Lung microvascular endothelial cell (primary cell): ENCODE measurements around the gene CDH9. TPM values are rescaled to one million over a fixed set of nuclear protein-coding genes. Genes with fewer than 3 reads are reported as not detected.

Experiments
- DNase-seq, 2 donors: peaks; one replicate each; pipeline versions ENCODE4 v3.0.0 to v3.0.0-alpha.2; 2010; ENCODE audit warnings: low read depth in 2 of 2
- total RNA-seq: library from RNA; depleted of rRNA; stranded (reverse); fragments of >200 nt; gene quantifications from 2 replicates; pipeline ENCODE4 v1.2.1, GENCODE V29; 2014

Gene CDH9, protein sequence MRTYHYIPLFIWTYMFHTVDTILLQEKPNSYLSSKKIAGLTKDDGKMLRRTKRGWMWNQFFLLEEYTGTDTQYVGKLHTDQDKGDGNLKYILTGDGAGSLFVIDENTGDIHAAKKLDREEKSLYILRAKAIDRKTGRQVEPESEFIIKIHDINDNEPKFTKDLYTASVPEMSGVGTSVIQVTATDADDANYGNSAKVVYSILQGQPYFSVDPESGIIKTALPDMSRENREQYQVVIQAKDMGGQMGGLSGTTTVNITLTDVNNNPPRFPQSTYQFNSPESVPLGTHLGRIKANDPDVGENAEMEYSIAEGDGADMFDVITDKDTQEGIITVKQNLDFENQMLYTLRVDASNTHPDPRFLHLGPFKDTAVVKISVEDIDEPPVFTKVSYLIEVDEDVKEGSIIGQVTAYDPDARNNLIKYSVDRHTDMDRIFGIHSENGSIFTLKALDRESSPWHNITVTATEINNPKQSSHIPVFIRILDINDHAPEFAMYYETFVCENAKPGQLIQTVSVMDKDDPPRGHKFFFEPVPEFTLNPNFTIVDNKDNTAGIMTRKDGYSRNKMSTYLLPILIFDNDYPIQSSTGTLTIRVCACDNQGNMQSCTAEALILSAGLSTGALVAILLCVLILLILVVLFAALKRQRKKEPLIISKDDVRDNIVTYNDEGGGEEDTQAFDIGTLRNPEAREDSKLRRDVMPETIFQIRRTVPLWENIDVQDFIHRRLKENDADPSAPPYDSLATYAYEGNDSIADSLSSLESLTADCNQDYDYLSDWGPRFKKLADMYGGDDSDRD
- not detected in 2 replicates for total RNA-seq

GRCh38 chr5:27038476-27038875 is at the start of gene CDH9:
CDH9 (minus strand) TSS chr5:27038586; CDS start chr5:26988333, 50,253 bp downstream.
- no peak for DNase-seq

DNA sequence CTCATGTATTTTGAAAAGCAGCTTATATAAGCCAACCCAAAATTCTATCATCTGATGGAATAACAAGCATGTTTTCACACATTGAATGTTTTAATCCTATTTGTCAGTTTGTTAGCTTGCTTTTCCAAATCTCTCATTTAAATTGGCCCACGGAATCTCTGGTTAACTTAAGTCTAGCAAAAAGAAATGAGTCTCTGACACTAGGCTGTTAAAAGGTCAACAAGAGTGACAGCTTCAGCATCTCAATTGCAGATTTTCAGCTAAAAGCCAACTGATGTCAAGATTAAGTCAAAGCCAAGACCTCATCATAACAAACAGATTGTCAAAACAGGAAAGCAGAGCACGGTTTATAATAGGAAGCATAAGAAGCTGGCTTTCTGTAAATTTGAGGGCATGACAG is 49.4 kb upstream of the CDH9 start:
- no peak for DNase-seq

GRCh38 chr5:27083449-27084415 is 45.3 kb upstream of the CDH9 start:
- DNase-seq, result no peak

DNA sequence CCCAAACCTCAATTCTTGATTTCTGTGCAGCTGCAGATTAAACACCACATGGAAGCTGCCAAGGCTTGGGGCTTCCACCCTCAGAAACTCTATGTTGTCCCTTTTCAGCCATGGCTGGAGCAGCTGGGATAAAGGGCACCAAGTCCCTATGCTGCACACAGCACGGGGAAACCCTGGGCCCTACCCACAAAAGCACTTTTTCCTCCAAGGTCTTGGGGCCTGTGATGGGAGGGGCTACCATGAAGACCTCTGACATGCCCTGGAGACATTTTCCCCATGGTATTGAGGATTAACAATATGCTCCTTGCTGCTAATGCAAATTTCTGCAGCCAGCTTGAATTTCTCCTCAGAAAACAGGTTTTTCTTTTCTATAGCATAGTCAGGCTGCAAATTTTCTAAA is 41.8 kb upstream of the CDH9 start:
- no peak for DNase-seq

DNA sequence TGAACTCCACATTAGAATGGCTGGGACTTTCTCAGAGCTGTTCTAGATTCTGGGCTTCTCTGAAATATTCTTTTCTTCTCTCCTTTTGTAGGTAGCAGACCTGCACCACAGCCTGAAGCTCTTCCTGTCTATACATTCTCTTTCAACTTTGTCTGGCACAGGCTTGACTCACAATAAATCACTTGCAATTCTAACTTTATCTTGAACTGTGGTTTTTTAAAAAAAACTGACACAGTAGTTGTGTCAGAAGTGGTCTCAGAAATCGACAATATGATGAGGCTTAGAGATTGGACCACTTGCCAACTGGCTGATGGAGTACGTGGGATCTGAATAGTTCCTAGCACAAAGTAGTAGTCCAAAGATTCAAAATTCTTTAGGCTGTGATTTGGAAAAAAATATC is 24.1 kb upstream of the CDH9 start:
- no peak for DNase-seq

- DNase-seq, result no peak
These were observed 10.1 kb upstream of the CDH9 start for GRCh38 chr5:27048510-27048909.

- no peak for DNase-seq
These were observed 3.0 kb upstream of the CDH9 start for GRCh38 chr5:27041372-27041771.

GRCh38 chr5:27034565-27034964 is 3.8 kb downstream of the CDH9 start:
- no peak for DNase-seq

DNA sequence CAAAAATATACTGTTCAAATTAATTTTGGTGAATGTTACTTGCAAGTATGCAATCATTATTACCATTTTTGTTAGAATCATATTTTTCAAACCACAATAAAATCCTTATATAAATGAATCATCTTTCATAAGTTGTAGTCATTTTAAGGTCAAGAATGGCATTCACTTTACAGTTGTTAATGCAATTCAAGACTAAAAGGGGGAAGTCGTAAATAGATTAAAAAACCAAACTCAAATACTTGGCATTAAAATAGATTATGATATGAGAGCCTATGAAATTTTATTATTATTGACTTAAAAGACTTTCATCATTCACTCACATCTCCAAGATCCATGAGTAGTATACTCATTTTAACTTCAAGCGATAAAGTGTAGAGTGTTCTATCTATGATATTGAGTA is 11.6 kb downstream of the CDH9 start:
- DNase-seq, result no peak

DNA sequence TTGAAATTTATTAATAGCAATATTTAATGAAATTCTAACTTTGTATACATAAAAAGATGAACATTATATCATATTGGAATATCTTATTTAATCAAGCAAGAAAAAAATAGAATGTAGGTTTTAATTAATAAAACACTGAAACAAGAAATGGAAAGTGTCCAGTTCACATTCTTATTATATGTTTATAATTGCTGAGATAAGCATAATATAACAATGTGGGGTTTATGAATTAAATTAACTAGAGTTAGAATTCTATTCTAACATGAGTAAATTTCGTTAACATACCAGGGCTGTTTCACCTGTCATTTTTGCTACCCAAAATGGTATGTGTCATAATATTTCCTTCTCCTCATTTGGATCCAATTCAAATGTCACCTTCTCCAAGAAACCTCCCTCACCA is 12.3 kb downstream of the CDH9 start:
- no peak for DNase-seq

DNA sequence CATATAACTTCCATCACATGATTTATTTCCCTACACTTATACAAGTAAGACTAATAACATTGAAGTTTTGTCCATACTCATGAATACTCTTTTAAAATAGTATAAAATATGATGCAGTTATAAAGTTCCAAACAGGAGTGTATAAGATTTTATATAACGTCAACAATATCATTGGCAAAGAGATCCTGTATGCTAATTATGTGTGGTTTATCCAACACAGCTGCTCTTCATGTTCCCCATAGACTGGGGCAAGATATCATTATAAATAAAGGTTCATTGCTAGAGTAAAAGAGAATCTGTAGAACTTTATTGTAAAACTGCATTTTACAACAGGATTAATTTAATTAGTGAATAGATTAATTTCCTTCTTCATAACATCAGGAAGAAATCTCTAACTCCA is 16.9 kb downstream of the CDH9 start:
- DNase-seq, result no peak

GRCh38 chr5:27020973-27021372 is 17.4 kb downstream of the CDH9 start:
- no peak for DNase-seq

- no peak for DNase-seq
These were observed 22.6 kb downstream of the CDH9 start for GRCh38 chr5:27015758-27016157.

DNA sequence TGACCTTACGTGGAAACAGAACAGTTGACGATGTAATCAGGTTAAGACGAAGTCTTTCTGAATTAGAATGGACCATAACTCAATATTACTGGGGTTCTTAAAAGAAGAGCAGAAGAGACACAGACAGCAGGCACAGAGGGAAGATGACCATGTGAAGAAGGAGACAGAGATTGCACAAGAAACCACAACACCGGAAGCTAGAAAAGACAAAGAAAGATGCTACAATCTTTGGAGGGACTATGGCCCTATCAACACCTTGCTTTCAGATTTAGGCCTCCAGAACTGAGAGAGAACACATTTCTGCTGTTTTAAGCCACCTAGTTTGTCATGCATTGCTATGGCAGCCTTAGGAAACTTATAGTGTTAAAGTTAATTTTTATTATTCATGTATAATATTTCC is 27.1 kb downstream of the CDH9 start:
- DNase-seq, result no peak

GRCh38 chr5:27010646-27011045 is 27.7 kb downstream of the CDH9 start:
- DNase-seq, result no peak

DNA sequence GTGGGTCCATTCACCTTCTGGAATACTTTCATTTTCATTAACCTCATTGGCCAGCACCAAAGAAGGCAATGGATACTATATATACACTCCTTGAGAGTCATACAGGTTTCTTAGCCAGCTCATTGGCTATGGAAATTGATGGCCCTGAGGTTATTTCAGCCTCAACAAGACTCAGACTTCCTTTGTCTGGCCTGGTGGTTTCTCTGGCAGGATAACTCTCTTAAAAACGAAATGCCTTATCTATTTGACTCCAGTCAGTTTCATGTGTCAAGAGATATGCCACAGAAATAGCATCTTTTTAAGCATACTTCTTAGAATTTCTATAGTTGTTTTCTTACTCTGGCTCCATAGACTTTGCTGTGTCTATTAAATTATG is 28.9 kb downstream of the CDH9 start:
- no peak for DNase-seq

- DNase-seq, result no peak
These were observed 29.5 kb downstream of the CDH9 start for GRCh38 chr5:27008604-27009539.

GRCh38 chr5:27007121-27007520 is 31.3 kb downstream of the CDH9 start:
- DNase-seq, result no peak

- DNase-seq, result no peak
These were observed 51.4 kb downstream of the CDH9 start for GRCh38 chr5:26986985-26987384.

DNA sequence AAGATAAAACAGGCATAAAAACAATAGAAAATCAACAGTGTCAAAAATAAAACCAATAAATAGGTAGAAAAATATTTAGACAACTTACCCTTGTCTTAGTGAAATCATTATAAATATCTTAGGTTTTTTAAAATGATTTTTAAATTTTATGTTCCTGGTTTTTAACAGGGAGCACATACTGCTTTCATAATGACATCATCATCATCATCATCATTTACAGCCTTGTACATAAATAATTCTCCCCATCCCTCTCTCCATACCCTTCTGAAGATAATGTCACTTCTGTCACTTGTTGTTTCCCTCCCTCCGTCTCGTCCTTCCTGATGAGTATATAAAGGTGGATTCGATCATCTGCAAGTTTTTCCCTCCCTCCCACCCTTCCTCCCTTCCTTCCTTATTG is 56.6 kb downstream of the CDH9 start:
- no peak for DNase-seq

- DNase-seq, result no peak
These were observed 79.1 kb downstream of the CDH9 start for GRCh38 chr5:26959290-26959689.
